ENCODE results near the gene ELL.

ELL gene

DNA sequence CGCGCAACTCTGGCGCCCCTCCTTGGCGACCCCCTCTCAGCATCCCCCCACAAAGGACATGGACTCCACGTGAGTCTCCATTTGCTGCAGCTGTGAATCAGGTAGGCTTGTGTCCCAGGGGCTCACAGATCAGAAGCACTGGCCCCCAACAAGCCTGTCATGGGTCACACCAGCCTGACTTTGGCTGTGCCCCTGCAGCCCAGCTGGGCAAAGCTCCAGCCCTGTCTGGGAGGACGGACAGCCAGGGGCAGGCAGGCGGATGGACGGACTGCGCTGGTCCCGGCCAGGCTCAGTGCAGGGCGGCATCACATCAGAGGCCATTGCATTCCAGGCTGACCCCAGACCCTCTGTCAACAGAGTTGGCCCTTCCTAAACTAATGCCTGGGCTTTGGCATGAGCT lies 55.5 kb downstream of the ELL start:
- DNase-seq = no peak

DNA sequence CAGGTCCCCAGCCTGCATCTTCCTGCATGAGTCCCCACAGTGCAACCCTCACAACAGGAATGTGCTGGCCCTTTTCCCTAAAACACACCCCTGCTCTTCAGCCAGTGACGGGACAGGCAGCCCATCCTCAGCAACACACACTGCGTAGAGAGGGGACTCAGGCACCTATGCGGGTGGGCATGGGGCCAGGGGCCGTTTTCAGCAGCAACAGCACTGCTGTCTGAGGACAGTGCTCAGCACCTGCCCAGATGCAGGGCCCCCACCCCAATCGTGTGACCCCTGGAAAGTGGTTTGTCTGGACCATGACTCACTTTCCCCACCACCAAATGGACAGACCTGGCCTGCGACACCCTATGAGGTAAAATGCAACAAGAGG lies 55.9 kb downstream of the ELL start:
- no peak for DNase-seq

DNA sequence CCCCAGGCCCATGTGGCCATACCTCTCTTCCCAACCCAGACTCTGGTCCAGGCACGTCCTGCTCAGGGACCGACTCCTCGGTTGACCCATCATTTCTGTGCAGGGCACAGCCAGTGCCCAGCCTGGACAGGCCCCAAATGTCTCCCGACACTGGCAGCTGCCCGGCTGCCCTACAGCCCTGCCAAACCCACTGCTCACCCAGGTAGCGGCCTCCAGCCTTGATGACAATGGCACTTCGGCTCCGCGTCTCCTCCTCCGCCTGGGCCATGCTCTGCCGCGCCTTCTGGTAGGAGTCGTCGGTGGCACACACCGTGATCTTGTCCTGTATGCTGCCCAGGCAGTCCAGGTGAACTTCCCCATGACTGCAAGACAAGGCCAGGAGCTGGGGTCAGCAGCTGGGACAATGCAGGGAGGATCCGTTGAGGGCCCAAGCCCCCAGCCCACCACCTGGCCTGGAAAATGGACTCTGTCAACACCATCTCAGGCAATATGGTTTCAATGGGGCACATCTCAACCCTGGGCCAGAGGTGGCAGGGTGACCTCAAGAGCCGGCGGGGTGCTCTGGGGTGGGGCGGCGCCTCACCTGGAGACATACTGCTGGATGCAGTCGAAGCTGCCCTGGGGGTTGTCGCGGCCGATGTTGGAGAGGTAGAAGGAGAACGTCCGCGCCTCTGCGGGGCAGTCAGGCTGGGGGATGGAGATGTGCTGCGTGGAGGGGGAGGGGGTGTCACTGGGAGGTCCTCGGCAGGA lies 56.5 kb downstream of the ELL start:
- no peak for DNase-seq

DNA sequence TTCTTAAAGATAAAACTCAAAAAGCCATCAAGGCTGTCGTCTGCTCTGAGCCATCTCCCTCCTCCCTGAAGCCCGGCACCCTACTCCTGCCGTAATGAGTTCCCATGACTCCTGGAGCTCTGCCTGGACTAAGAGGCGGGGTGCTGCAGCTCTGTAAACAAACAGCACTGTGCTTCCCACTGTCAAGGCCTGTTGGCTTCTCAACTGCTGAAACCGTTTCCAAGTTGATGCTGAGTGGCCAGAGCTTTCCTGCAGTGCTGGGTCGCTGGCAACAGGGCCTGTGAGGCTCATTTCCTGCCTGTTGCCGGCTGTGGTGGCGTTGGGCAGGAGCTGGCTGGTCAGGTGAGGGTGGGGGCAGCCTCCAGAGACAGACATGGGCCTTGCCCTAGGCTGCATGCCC lies 57.2 kb downstream of the ELL start:
- peak; percentile 32 for DNase-seq

- DNase-seq = no peak
Measured at GRCh38 chr19:18461471-18461870, 60.4 kb downstream of the ELL start.

DNA sequence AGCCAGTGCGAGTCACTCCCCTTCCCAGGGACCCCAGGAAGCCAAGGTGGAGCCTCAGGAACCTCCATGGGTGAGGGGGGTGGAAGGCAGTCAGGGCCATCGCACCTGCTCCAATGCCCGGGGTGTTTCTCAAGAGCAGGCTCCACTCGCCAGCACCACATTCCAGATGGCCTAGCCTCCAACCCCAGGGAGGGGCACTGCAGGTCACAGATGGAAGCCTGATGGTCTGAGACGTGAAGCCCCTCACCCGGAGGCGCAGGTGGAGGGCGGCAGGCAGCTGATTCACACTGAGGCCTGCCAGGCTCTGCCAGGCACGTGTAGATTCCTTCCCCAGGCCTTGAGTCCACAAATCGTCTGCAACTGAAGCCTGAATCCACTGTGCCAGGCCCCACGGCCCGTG lies 61.0 kb downstream of the ELL start:
- peak; percentile 31 for DNase-seq

GRCh38 chr19:18457483-18458331 lies 64.2 kb downstream of the ELL start:
- no peak for DNase-seq

GRCh38 chr19:18456974-18457373 lies 64.9 kb downstream of the ELL start:
- DNase-seq = no peak

GRCh38 chr19:18456279-18456678 lies 65.6 kb downstream of the ELL start:
- no peak for DNase-seq

DNA sequence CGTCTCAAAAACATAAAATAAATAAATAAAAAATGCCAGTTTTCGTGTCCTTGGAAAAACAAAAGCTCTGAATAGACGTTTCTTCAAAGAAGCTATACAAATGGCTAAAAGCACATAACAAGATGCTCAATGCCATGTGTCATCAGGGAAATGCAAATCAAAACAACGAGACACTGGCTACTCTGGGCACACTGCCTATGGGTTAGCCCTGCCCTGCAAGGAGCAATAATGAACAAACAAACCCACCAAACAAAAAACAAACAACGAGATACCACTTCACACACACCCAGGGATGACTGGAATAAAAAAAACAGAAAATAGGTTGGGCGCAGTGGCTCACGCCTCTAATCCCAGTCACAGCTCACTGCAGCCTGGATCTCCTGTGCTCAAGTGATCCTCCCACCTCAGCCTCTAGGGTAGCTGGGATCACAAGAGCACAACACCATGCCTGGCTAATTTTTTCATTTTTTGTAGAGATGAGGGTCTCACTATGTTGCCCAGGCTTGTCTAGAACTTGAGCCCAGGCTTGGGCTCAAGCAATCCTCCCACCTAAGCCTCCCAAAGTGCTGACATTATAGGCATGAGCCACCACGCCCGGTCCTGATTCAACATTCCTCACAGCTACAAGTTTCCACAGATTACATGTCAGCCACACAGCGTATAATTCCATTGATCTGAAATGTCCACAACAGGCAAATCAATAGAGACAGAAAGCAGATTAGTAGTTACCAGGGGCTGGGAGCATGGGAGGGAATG lies 68.4 kb downstream of the ELL start:
- no peak for DNase-seq

GRCh38 chr19:18452386-18452785 lies 69.5 kb downstream of the ELL start:
- DNase-seq = no peak

DNA sequence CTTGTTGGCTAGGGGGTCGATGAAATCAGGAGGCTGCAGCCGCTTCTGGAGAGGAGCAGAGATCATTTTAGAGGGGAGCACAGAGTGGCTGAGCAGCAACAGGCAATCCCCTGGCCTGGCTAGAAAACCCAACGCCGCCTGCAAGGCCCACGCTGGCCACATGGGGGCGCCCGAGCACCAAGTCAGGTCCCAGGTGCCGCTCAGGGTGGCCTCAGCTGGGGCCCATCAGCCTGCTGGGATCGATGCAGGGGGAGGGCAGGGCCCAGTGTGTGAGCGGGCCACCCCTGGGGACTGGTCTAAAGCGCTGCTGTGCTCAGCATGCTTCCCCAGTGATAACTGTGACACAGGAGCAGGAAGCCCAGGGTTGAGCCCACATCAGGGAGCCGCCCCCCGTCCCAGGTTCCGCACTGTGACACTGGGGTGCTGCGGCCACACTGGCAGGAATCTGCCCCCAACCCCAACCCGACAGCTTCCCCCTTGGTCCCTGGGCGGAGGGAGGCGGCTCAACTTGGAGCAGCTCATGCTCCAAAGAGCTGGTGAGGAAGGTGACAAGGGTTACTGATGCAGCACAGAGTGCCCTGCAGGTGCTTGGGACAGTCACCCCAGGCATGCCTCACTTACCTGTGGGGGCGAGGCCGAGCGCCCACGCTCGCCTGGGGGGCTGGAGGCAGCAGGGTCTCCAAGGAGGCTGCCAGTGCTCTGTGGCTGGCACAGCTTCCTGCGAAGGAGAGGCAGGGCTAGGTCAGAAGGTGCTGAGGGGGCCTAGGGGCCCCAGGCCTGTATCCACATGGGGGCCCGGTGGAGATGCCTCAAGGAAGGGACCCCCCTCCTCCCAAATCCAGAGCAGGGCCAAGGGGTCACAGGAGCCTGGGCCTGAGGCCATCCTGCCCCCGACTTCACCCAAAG lies 70.7 kb downstream of the ELL start:
- peak; percentile 74 for DNase-seq

DNA sequence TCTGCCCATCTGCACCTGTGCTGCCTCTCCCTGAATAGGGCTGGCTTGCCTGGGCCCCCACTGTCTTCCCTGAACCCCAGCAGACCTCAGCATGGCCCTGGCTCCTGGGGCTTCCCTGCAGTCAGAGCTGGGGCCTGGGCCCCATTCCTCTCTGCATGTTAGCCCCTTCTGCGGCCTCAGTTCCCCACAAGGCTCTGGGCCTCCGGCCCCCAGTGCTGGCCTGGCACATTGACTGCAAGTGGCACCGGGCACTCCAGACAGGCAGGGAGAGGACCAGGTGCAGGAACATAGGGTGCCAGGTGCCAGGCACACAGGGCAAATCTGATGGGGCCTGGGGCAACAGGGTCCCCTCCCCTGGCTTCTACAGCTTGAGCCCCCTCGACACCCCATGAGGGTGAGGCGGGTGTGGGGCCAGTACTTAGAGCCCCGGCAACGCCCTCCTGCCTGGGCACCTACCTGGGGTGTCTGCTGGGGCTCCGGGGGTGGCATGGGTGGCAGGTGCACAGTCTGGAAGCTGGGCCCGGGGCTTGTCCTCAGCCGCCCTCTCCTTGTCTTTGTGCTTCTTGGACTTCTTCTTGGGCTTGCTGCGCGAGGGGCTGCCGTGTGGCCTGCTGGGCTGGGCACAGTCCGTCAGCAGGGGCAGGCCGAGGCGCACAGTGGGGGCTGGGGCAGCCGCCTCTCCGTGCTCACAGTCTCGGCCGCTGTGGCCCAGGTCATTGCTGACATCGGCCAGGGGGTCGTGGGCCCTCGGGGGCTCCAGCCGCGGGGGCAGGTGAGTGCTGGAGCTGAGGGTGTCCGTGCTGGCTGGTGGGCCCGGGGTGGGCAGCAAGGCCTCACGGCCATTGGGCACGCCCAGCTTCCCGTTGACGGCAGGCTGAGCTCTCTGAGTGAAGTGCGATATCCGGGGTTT lies 71.6 kb downstream of the ELL start:
- no peak for DNase-seq

DNA sequence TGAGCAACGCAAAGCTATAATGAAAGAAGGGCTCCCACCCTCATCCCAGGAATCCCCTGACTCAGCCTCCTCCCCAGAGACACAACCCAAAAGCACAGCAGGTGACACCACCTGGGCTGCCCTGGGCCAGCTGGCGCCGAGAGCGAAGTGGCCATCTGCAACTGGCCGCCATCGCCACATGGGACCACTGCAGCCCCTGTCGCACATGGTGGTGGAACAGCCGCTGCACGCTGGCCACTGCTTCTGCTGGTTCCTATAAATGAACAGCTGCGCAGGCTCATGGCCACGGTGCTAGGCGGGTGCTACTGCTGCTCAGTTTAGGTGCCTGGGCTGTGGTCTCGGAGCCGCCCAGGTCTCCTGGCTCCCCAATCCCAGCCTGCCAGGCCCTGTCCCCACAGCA lies 72.3 kb downstream of the ELL start:
- no peak for DNase-seq

GRCh38 chr19:18446811-18447359 lies 75.0 kb downstream of the ELL start:
- no peak for DNase-seq

DNA sequence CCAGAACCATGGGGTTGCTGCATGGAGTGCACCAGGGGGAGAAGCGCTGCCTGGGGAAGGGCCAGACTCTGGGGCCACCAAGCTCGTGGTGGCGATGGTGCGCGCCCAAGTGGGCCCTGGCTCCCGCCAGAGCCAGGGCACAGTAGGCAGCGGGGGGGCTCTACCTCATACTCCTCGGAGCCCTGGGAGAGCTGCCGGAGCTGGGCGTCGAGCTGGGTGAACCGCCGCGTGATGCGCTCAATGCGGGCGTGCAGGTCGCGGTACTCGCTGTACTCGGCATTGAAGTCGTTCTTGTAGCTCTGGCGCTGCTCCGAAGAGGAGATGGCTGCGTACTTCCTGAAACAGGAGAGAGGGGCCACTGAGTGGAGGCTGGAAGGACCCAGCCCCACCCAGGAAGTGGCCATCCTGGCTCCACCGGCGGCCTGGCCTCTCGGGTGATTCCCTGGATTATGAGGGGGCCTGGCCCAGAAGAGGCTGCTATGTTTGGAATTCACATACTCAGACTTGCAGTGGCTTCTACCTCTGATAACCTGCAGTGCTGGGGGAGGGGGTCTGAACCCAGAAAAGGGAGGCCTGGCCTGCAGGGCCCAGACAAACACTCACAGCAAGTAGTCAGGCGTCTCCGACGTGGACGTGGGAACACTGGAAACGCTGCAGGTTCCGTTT lies 75.6 kb downstream of the ELL start:
- DNase-seq = no peak

DNA sequence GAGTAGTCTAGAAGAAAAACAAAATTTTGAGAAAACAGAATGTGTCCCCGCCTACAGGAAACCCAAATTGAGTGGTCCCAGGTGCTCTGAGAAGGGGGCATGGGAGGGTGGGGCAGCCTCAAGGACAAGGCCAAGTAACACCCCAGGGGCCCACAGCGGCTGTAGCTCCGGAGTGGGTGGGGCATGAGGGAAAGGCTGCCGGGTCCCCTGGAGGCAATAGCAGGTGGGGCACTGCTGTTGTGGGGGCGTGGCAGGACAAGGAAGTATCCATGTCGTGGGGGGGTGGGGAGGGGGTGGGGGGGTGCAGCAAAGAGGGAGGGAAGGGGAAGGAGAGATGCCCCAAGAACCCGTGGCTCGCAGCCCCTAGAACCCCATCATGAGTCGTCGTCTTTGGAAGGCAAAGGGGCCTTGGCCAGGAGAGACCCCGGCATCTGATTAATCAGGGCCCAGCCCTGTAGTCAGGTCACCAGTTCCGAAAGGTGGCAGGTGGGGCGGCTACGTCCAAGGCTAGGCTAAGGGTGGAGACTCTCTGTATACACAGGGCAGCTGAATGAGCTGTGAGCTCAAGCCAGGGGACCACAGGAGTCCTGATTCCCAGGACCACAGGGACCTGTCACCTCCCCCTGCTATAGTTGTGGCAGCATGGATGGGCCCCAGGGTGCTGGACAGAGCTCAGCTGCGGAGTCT lies 76.5 kb downstream of the ELL start:
- DNase-seq = no peak

DNA sequence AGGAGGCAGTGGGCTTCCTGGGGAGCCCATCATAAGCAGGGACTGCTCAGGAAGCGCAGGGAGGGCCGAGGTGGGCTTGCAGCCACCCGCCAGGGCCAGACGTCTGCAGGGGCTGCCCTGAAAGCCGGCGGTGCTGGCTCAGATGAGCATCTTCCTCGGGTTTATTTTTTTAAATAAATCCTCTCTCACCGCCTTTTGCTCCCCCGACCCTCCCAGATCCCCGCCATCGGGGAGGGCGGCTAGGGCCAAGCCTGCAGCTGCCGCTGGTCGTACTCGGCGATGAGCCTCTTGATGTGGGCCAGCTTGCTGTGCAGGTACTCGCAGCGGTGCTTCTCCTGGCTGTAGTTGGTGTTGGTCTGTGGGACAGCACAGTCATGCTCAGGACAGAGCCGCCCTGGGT lies 77.4 kb downstream of the ELL start:
- no peak for DNase-seq

DNA sequence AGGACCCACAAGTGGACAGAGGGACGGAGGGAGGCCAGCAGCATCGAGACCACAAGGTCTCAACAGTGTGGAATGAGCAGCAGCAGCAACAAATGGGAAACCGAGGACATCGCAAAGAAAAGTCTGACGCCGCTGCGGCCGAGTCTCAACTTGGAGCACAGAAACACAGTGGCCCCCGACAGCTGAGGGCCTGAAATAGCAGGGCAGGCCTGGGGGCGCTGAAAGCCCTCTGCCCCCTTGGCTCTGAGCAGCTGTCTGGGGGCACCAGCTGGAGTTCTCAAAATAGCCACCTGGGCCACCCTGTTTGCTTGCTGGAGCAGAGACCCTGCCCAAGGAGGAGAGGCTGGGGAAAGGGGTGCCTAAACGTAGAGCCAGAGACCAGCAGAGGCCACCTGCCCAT lies 78.0 kb downstream of the ELL start:
- DNase-seq = no peak

- DNase-seq = no peak
Measured at GRCh38 chr19:18443406-18443805, 78.5 kb downstream of the ELL start.

All from NCI-H2171 treated with DMSO at 0.1 percent for 48 hours (cell line).